ENCODE data around the gene TDRKH.

TDRKH gene

GRCh38 chr1:151822404-151822803 lies 32.1 kb upstream of the TDRKH start:
- DNase-seq = no peak

- no peak for DNase-seq
Measured at GRCh38 chr1:151820940-151821339, 30.6 kb upstream of the TDRKH start.

GRCh38 chr1:151819976-151820623 lies 29.8 kb upstream of the TDRKH start:
- no peak for DNase-seq

GRCh38 chr1:151819227-151819835 lies 29.0 kb upstream of the TDRKH start:
- DNase-seq = no peak

- no peak for DNase-seq
Measured at GRCh38 chr1:151817353-151817730, 27.0 kb upstream of the TDRKH start.

- no peak for DNase-seq
Measured at GRCh38 chr1:151816548-151817352, 26.4 kb upstream of the TDRKH start.

GRCh38 chr1:151815716-151816327 lies 25.5 kb upstream of the TDRKH start:
- no peak for DNase-seq

- no peak for DNase-seq
Measured at GRCh38 chr1:151814971-151815545, 24.8 kb upstream of the TDRKH start.

- no peak for DNase-seq
Measured at GRCh38 chr1:151814426-151814825, 24.1 kb upstream of the TDRKH start.

GRCh38 chr1:151813271-151813977 lies 23.1 kb upstream of the TDRKH start:
- DNase-seq = no peak

GRCh38 chr1:151811181-151811580 lies 20.9 kb upstream of the TDRKH start:
- DNase-seq = no peak

GRCh38 chr1:151809985-151810556 lies 19.8 kb upstream of the TDRKH start:
- DNase-seq = no peak

GRCh38 chr1:151809290-151809984 lies 19.1 kb upstream of the TDRKH start:
- DNase-seq = no peak

GRCh38 chr1:151807766-151808165 lies 17.5 kb upstream of the TDRKH start:
- no peak for DNase-seq

- no peak for DNase-seq
Measured at GRCh38 chr1:151807131-151807530, 16.8 kb upstream of the TDRKH start.

- DNase-seq = no peak
Measured at GRCh38 chr1:151806170-151806569, 15.9 kb upstream of the TDRKH start.

GRCh38 chr1:151805066-151805820 lies 14.9 kb upstream of the TDRKH start, which contains the start of gene LINGO4:
Gene LINGO4, minus strand, starts transcription at chr1:151805419. Its CDS starts 2,715 bp downstream, at chr1:151802704.
- no peak for DNase-seq

GRCh38 chr1:151803915-151804314 lies 13.6 kb upstream of the TDRKH start:
- DNase-seq = no peak

- DNase-seq = no peak
Measured at GRCh38 chr1:151803164-151803563, 12.9 kb upstream of the TDRKH start.

- DNase-seq = no peak
Measured at GRCh38 chr1:151802372-151802771, 12.1 kb upstream of the TDRKH start.

- DNase-seq = no peak
Measured at GRCh38 chr1:151801846-151802245, 11.5 kb upstream of the TDRKH start.

Data from T1000 (cell line).